HG03139 (cell line): Measurements from ENCODE around the gene TRIM10.

Experiments
- ATAC-seq: cut with Tn5 transposase; IDR thresholded peaks from one replicate; pipeline ENCODE4 v1.9.1; 2021; ENCODE audit not compliant: unreplicated experiment

The TRIM10 gene

GRCh38 chr6:30160785-30161531, at the start of gene TRIM10:
Gene TRIM10, minus strand, starts transcription at chr6:30161211. Its CDS starts 353 bp downstream, at chr6:30160858.
- no peak for ATAC-seq

DNA sequence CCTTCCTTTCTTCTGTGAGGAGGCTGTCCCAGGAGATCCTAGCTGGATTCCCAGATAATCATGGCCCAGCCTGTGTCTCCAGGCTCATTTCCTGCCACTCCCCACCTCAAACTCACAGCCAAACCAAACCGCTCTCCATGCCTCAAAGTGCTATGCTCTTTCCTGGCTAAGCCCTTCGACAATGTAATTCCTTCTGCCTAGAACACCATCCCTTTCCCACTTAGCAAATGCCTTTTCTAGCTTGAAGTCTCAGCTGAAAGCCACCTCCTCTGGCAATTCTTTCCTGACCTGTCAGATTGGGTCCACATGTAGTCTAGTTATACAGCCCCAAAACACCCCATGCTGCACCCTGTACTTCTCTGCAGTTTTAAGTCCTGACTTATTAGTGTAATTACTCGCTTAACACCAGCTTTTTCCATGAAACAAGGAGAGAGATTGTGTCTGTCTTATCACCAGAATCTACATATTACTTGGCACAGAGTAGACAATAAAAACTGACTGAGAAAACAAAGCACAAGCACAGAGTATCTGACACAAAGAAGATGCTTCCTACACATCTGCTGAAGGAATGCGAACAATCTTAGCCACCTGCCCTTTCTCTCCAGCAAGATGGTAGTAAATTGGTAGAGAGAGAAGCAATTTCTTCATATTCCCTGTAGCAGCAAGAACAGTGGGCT, 46.7 kb upstream of the TRIM10 start:
- no peak for ATAC-seq

- ATAC-seq: no peak
Observed at GRCh38 chr6:30206799-30207618, 46.0 kb upstream of the TRIM10 start.

DNA sequence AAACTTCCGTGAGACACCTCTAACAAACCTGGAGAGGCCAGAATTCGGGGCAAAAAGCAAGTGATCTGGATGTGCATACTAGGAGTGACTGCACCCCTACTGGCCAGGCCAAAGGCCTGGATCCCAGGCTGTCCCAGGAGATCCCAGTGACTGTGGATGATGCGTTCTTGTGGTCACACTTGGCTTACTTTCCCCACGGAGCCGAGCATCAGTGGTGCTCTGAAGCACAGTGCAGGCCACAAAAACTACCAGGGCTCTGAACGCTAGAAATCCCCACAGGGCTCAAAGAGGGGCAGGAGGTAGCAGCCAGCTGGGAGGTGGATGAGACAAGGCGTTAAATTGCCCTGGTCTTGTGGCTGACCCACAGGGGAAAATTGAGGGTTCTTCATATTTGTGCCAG, 45.1 kb upstream of the TRIM10 start:
- ATAC-seq: no peak

DNA sequence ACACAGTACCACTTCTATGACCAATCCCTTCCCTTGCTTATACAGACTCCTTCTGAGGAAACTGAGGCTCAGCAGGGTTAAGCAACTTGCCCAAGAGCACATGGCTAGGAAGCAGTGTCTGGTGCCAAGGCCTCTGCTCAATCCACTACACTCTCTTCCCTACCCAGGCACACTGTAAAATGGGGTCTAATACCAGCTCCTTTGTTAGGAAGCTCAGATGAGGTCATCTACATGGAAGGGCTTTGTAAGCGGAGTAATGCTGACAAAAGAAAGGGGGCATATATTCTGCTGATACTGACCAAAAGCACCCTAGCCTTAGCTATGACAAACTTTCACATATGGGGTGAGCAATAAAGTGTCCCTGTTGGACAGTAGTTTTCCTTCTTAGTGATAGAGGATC, 43.1 kb upstream of the TRIM10 start:
- no peak for ATAC-seq

DNA sequence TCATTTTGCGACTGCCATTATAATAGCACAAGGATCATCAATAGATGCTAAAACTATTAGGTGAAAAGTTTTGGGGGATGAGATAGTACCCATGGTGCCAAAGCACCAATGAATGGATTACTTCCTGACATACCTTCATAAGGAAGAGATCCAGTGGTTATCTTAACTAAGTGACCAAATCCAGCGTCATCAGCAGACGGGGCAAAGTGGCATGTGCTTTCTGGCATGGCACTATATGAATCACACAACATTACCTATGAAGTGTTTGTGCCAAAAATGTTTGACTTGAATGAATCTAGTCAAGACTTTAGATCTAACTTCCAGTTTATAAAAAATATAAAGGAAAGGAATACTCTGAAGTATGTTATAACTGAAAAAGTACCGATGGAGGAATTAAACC, 41.4 kb upstream of the TRIM10 start:
- ATAC-seq: no peak

GRCh38 chr6:30200551-30201281, 39.7 kb upstream of the TRIM10 start:
- ATAC-seq: peak; percentile 57

GRCh38 chr6:30198166-30199084, 37.4 kb upstream of the TRIM10 start:
- ATAC-seq: no peak

DNA sequence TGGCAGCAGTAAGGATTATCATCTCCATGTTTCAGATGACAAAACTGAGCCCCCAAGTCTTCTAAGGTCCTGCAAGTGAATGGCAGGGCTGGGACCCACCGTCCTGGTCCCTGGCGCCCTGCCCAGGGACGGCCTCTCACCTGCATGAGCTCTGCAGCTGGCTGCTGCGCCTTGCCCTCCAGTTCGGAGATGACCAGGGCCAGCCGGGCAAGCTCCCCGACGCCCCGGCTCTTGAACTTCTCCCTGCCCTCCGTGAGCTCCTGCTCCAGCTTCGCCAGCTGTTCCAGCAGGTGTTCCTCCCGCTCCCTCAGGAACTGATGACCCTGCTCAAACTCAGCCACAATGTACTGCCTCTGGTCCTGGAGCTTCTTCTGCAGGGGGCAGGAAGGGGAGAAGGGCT, 35.4 kb upstream of the TRIM10 start:
- no peak for ATAC-seq

DNA sequence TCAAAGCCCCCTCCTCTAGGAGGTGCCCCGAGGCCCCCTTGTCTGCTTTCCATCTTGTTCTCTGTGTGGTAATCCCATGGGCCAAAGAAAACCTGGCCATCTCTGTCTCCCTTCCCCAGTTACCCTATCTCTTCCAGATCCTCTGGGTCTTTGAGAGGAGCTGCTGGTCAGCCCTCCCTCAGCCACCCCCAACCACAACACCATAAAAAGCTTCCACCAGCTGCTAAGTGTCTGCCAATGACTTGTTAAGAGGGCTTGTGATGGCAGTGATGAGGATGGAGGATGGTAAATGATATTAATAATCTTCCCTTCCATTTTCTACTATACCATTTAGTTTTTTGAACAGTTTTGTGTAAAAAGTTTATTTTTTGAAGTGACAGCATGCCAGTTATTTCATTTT, 34.9 kb upstream of the TRIM10 start:
- no peak for ATAC-seq

DNA sequence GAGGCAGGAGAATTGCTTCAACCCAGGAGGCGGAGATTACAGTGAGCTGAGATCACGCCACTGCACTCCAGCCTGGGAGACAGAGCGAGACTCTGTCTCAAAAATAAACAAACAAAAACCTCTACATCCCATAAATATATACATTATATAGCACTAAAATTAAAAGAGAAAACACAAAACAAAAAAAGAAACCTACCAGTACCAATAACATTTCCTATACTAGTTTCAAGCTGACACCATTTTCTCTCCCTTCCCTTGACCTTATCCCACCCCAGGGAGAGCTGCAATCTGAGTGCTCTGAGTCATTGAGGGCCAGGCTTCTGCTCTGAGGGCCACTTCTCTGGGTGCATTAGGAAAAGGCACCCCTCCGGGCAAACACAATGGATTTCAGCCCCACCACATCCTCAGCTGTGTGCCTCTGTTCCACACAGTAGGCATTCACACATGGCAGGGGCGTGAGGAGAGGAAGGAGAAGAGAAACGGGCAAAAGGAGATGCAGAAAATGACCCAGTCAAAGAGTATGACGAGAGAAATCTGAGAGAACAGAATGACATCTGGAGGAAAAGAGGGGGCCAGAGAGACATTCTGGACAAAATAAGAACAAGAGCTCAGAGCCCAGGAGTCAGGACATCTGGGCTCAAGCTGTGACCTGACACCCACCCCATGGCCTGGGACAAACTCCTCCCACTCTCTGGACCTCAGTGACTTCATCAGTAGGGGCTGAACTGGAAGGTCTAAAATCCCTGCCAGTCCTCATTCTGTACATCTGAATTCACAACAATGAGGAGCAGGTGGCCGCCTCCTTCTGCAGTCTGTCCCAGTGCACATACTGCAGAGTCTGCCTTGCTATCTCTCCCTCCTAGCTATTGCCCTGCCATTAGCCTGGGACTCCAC, 34.0 kb upstream of the TRIM10 start:
- no peak for ATAC-seq

GRCh38 chr6:30192076-30192475, 31.1 kb upstream of the TRIM10 start:
- ATAC-seq: no peak

GRCh38 chr6:30188541-30188940, 27.5 kb upstream of the TRIM10 start:
- ATAC-seq: no peak

DNA sequence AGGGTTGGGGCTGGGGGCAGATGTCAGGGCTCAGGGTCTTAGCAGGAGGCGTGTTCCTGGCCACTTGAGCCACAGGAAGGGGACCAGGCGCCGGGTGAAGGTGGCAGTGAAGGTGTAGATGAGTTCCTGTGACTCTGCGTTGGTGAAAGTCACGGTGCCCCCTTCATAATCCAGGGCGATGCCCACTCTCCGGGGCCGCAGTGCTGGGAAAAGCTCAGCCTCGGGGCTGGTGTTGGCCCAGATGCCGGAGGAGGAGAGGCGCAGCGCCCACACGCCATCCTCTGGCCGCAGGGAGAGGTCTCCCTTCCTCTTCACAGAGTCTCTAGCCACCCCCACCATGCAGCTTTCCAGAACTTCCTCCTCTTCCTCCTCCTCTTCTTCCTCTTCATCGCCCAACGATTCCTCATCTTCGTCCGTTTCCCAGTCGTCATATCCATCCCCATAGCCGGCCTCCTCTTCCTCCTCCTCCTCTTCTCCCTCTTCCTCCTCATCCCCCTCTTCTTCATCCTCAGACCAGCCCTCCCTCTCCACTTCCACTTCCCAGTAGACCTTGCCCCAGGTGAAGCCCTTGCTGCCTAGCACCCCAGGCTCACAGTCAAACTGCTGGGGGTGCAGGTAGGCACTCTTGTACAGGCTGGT, 25.0 kb upstream of the TRIM10 start:
- ATAC-seq: no peak

- ATAC-seq: no peak
Observed at GRCh38 chr6:30184417-30185031, 23.5 kb upstream of the TRIM10 start.

- no peak for ATAC-seq
Observed at GRCh38 chr6:30180145-30180544, 19.1 kb upstream of the TRIM10 start.

GRCh38 chr6:30178837-30179236, 17.8 kb upstream of the TRIM10 start:
- no peak for ATAC-seq

GRCh38 chr6:30175765-30176164, 14.8 kb upstream of the TRIM10 start:
- ATAC-seq: no peak
